ENCODE results near the gene ZNF668. TPM values are rescaled to one million over a fixed set of nuclear protein-coding genes. Genes with fewer than 3 reads are reported as not detected.

ZNF668 gene
- total RNA-seq, 1 donor from 2014 or later, result 19.7 TPM

GRCh38 chr16:31036691-31037090, 37.3 kb downstream of the ZNF668 start:
- Mint-ChIP-seq H3K36me3 (ENCODE audit: low read depth) (peaks cover 2% of the 10 kb centered on the region), H3K4me3 (peak overlapping the region; percentile 47), H3K9me3 (no peaks in the 10 kb centered on the region), H3K27ac (ENCODE audit: unreplicated experiment) (no peak overlapping the region), H3K4me1 (peaks cover 16% of the 10 kb centered on the region), H3K27me3 (ENCODE audit: low read depth) (no peaks in the 10 kb centered on the region)
- no peak for DNase-seq (ENCODE audit: low read depth, low spot score)
- TF ChIP-seq, protein P1, sequence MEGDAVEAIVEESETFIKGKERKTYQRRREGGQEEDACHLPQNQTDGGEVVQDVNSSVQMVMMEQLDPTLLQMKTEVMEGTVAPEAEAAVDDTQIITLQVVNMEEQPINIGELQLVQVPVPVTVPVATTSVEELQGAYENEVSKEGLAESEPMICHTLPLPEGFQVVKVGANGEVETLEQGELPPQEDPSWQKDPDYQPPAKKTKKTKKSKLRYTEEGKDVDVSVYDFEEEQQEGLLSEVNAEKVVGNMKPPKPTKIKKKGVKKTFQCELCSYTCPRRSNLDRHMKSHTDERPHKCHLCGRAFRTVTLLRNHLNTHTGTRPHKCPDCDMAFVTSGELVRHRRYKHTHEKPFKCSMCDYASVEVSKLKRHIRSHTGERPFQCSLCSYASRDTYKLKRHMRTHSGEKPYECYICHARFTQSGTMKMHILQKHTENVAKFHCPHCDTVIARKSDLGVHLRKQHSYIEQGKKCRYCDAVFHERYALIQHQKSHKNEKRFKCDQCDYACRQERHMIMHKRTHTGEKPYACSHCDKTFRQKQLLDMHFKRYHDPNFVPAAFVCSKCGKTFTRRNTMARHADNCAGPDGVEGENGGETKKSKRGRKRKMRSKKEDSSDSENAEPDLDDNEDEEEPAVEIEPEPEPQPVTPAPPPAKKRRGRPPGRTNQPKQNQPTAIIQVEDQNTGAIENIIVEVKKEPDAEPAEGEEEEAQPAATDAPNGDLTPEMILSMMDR (conservative IDR thresholded peaks at IDR 0.05), result no peak

GRCh38 chr16:31033709-31034492, 40.1 kb downstream of the ZNF668 start:
- peak; percentile 78 for DNase-seq (ENCODE audit: low read depth, low spot score)
- Mint-ChIP-seq H3K36me3 (ENCODE audit: low read depth) (peaks cover 2% of the 10 kb centered on the region), H3K4me3 (peak overlapping the region; percentile 97), H3K27me3 (ENCODE audit: low read depth) (no peaks in the 10 kb centered on the region), H3K4me1 (peaks cover 16% of the 10 kb centered on the region), H3K9me3 (no peaks in the 10 kb centered on the region), H3K27ac (ENCODE audit: unreplicated experiment) (peak overlapping the region; percentile 84)
- TF ChIP-seq, protein P1 (conservative IDR thresholded peaks at IDR 0.05), result no peak

- Mint-ChIP-seq H3K9me3 (no peaks in the 10 kb centered on the region), H3K4me1 (peaks cover 16% of the 10 kb centered on the region), H3K36me3 (ENCODE audit: low read depth) (peaks cover 2% of the 10 kb centered on the region), H3K4me3 (peak within 1 kb of the TSS; percentile 97), H3K27me3 (ENCODE audit: low read depth) (no peaks in the 10 kb centered on the region), H3K27ac (ENCODE audit: unreplicated experiment) (peak within 1 kb of the TSS; percentile 84)
- DNase-seq (ENCODE audit: low read depth, low spot score), result peak; percentile 96
- TF ChIP-seq, protein P1 (conservative IDR thresholded peaks at IDR 0.05), result no peak
Observed at GRCh38 chr16:31032736-31033708, 41.0 kb downstream of the ZNF668 start, which contains the start of gene STX4. TSS of gene STX4 (plus strand) at chr16:31033558. CDS start at chr16:31033806, 248 bp downstream.

DNA sequence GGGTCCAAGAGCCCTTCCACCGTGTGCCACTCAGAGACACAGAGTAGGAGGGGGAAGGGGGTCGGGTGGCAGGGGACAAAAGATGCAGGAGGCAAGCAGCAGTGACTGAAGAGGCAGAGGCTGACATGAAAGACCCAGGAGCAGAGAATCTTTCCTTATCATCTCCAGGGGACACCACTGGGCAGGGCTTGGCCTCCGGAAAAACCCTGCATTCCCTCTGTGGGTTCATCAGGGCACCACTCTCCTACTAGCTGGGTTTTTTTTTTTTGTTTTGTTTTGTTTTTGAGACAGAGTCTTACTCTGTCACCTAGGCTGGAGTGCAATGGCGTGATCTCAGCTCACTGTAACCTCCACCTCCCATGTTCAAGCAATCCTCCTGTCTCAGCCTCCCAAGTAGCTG, 42.8 kb downstream of the ZNF668 start:
- H3K27ac Mint-ChIP-seq (ENCODE audit: unreplicated experiment), result no peak overlapping the region
- no peaks in the 10 kb centered on the region for H3K27me3 Mint-ChIP-seq (ENCODE audit: low read depth)
- H3K4me1 Mint-ChIP-seq, result peaks cover 16% of the 10 kb centered on the region
- H3K9me3 Mint-ChIP-seq, result no peaks in the 10 kb centered on the region
- no peak for DNase-seq (ENCODE audit: low read depth, low spot score)
- H3K4me3 Mint-ChIP-seq, result peak overlapping the region; percentile 97
- TF ChIP-seq, protein P1 (conservative IDR thresholded peaks at IDR 0.05), result no peak
- H3K36me3 Mint-ChIP-seq (ENCODE audit: low read depth), result no peaks in the 10 kb centered on the region

DNA sequence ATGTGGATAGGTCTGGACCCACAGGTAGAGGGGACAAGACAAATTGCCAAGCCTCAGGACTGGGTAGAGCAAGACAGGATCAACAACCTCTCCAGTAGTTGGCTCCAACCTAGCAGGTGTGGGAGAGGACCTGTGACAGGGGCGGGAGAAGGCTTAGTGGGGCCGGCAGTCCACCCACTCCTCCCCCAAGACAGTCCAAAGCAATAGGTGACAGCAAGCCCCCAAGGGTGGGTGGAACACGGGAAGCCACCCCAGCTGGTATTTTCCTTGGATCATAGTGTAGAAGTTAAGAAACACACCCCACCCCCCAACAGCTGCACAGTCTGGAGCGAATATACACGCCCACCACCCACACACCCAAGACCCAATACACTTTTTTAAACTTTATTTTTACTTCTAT, 44.8 kb downstream of the ZNF668 start:
- Mint-ChIP-seq H3K36me3 (ENCODE audit: low read depth) (no peaks in the 10 kb centered on the region), H3K4me3 (no peak overlapping the region), H3K27ac (ENCODE audit: unreplicated experiment) (no peak overlapping the region), H3K27me3 (ENCODE audit: low read depth) (no peaks in the 10 kb centered on the region), H3K4me1 (peaks cover 14% of the 10 kb centered on the region), H3K9me3 (no peaks in the 10 kb centered on the region)
- DNase-seq (ENCODE audit: low read depth, low spot score), result no peak
- TF ChIP-seq, protein P1 (conservative IDR thresholded peaks at IDR 0.05), result no peak

All from neural crest cell (in vitro differentiated cells).